Tibial artery (tissue), 4 donors: ENCODE data around the gene DIABLO.

ENCODE experiments used
- DNase-seq, 2 donors: peaks; one replicate each; pipeline ENCODE4 v3.0.0-alpha.2; 2019
- H3K27ac ChIP-seq, 2 donors: fragments of 200-600 bp; sonication (generic) in 1 of 2; 1 replicate in 1 of 2; 2 replicates in 1 of 2; pipeline ENCODE4 v1.5.1; 2018 to 2019; ENCODE audit warnings: mild to moderate bottlenecking in 1 of 2
- H3K27me3 ChIP-seq, 2 donors: fragments of 200-600 bp; sonication (generic) in 1 of 2; one replicate each; pipeline versions ENCODE4 v1.5.1 to v1.6.0; 2016 to 2019
- H3K36me3 ChIP-seq, 3 donors: fragments of 200-600 bp; sonication (generic) in 2 of 3; one replicate each; pipeline ENCODE4 v1.5.1; 2016 to 2019; ENCODE audit warnings: mild to moderate bottlenecking in 2 of 3
- H3K4me1 ChIP-seq, 4 donors: fragments of 200-600 bp; sonication (generic) in 2 of 4; 1 replicate in 3 of 4; 2 replicates in 1 of 4; pipeline ENCODE4 v1.5.1; 2016 to 2019
- H3K4me3 ChIP-seq, 2 donors: fragments of 200-600 bp; sonication (generic) in 1 of 2; 1 replicate in 1 of 2; 2 replicates in 1 of 2; pipeline ENCODE4 v1.5.1; 2018 to 2019; ENCODE audit warnings: mild to moderate bottlenecking in 2 of 2
- H3K9me3 ChIP-seq, 3 donors: fragments of 200-600 bp; sonication (generic) in 1 of 3; one replicate each; pipeline ENCODE4 v1.5.1; 2016 to 2019
- CTCF ChIP-seq, 2 experiments: fragments of 200-600 bp in 1 of 2; fragments of 450-650 bp in 1 of 2; IDR thresholded peaks; one replicate each; pipeline ENCODE4 v1.5.1; 2017 to 2019; ENCODE audit warnings: antibody characterized with exemption in 2 of 2, mild to moderate bottlenecking in 1 of 2, moderate library complexity in 1 of 2
- intact Hi-C: fragments of 100-400 bp; cut with DNase I; formaldehyde crosslinking; loops from one replicate; pipeline ENCODE4 v1.15.0; 2023; ENCODE audit warnings: low total_unique reads

The DIABLO gene

GRCh38 chr12:122162976-122163375 is 62.9 kb downstream of the DIABLO start:
- no peak for DNase-seq
- no peak overlapping the region for H3K27ac ChIP-seq
- no peaks in the 10 kb centered on the region for H3K9me3 ChIP-seq
- no peak overlapping the region for H3K4me3 ChIP-seq
- no peak for TF ChIP-seq CTCF (IDR thresholded peaks at IDR 0.05)
- intact Hi-C loops = no loop called here
- H3K36me3 ChIP-seq = no peaks in the 10 kb centered on the region
- H3K4me1 ChIP-seq = no peaks in the 10 kb centered on the region
- H3K27me3 ChIP-seq = peaks cover 0 to 5% of the 10 kb centered on the region in 2 donors

- Histone ChIP-seq H3K4me1 (no peaks in the 10 kb centered on the region), H3K9me3 (no peaks in the 10 kb centered on the region), H3K27ac (no peak overlapping the region), H3K36me3 (no peaks in the 10 kb centered on the region), H3K27me3 (peaks cover 0 to 5% of the 10 kb centered on the region in 2 donors), H3K4me3 (no peak overlapping the region)
- intact Hi-C loops = no loop called here
- no peak for DNase-seq
- TF ChIP-seq CTCF (IDR thresholded peaks at IDR 0.05) = no peak
Observed at GRCh38 chr12:122161682-122162081, 64.2 kb downstream of the DIABLO start.

GRCh38 chr12:122160761-122161160 is 65.1 kb downstream of the DIABLO start:
- intact Hi-C loops = no loop called here
- no peaks in the 10 kb centered on the region for H3K4me1 ChIP-seq
- no peaks in the 10 kb centered on the region for H3K36me3 ChIP-seq
- DNase-seq = no peak
- peaks cover 0 to 3% of the 10 kb centered on the region in 2 donors for H3K27me3 ChIP-seq
- TF ChIP-seq CTCF (IDR thresholded peaks at IDR 0.05) = no peak
- H3K27ac ChIP-seq = no peak overlapping the region
- no peaks in the 10 kb centered on the region for H3K9me3 ChIP-seq
- H3K4me3 ChIP-seq = no peak overlapping the region

- Histone ChIP-seq H3K36me3 (no peaks in the 10 kb centered on the region), H3K4me3 (no peak overlapping the region), H3K4me1 (no peaks in the 10 kb centered on the region), H3K27me3 (no peaks in the 10 kb centered on the region), H3K9me3 (no peaks in the 10 kb centered on the region), H3K27ac (no peak overlapping the region)
- no peak for DNase-seq
- no peak for TF ChIP-seq CTCF (IDR thresholded peaks at IDR 0.05)
- intact Hi-C loops = no loop called here
Observed at GRCh38 chr12:122159882-122160281, 66.0 kb downstream of the DIABLO start.

- TF ChIP-seq CTCF (IDR thresholded peaks at IDR 0.05) = no peak
- intact Hi-C loops = no loop called here
- Histone ChIP-seq H3K36me3 (no peaks in the 10 kb centered on the region), H3K9me3 (no peaks in the 10 kb centered on the region), H3K27me3 (no peaks in the 10 kb centered on the region), H3K4me3 (no peak overlapping the region), H3K27ac (no peak overlapping the region), H3K4me1 (no peaks in the 10 kb centered on the region)
- DNase-seq = no peak
Observed at GRCh38 chr12:122158700-122159285, 67.1 kb downstream of the DIABLO start.
